K562 (cell line): Measurements from ENCODE around the gene ZBTB33. TPM values are rescaled to one million over a fixed set of nuclear protein-coding genes. Genes with fewer than 3 reads are reported as not detected.
A peak's percentile ranks its signal among the peaks of the same experiment; 100 is the strongest.

Experiments used
- ATF1 ChIP-seq, 2 experiments: fragments of 450-650 bp in 1 of 2; IDR thresholded peaks; 2 replicates each; pipeline ENCODE4 v1.6.1; 2016; ENCODE audit warnings: missing compliant biosample characterization in 1 of 2, missing genetic modification characterization in 1 of 2
- BCLAF1 ChIP-seq, 2 experiments: fragments of 450-650 bp in 1 of 2; IDR thresholded peaks; 2 replicates each; pipeline ENCODE4 v1.6.1; 2011 to 2017; ENCODE audit warnings: low read depth in 2 of 2, antibody characterized with exemption in 1 of 2, borderline replicate concordance in 1 of 2, low read length in 1 of 2, mild to moderate bottlenecking in 1 of 2, mixed read lengths in 1 of 2; ENCODE audit not compliant: control insufficient read depth in 1 of 2
- CCAR2 ChIP-seq: fragments of 200-400 bp; formaldehyde crosslinking; IDR thresholded peaks from 2 replicates; pipeline ENCODE4 v1.6.1; 2017; ENCODE audit warnings: mild to moderate bottlenecking, low read depth, low read length
- CCNT2 ChIP-seq: IDR thresholded peaks from 2 replicates; pipeline ENCODE4 v1.6.1; 2011; ENCODE audit warnings: borderline replicate concordance, low read depth, mild to moderate bottlenecking, moderate library complexity, mixed read lengths, low read length; ENCODE audit not compliant: insufficient read length; ENCODE audit errors: extremely low read depth
- DEAF1 ChIP-seq: fragments of 450-650 bp; formaldehyde crosslinking; IDR thresholded peaks from 2 replicates; pipeline ENCODE4 v1.4.0; 2020; ENCODE audit warnings: mild to moderate bottlenecking, moderate library complexity
- EHMT2 ChIP-seq: fragments of 450-650 bp; IDR thresholded peaks from 2 replicates; pipeline ENCODE4 v1.6.1; 2018; ENCODE audit warnings: antibody characterized with exemption
- ERF ChIP-seq: fragments of 450-650 bp; formaldehyde crosslinking; IDR thresholded peaks from 2 replicates; pipeline ENCODE4 v1.4.0; 2020; ENCODE audit warnings: mild to moderate bottlenecking, mixed read lengths
- EZH2 ChIP-seq: IDR thresholded peaks from 2 replicates; pipeline ENCODE4 v1.6.1; 2012; ENCODE audit warnings: low read depth, mild to moderate bottlenecking, inconsistent platforms, low read length, borderline replicate concordance
- FOXM1 ChIP-seq, 2 experiments: fragments of 450-650 bp in 1 of 2; sonication (generic) in 1 of 2; formaldehyde crosslinking in 1 of 2; IDR thresholded peaks; 2 replicates each; pipeline versions ENCODE4 v1.6.1 to v1.9.0; 2017 to 2022; ENCODE audit warnings: low read depth in 2 of 2, mild to moderate bottlenecking in 2 of 2, missing genetic modification reagents in 1 of 2, moderate library complexity in 1 of 2
- FOXP4 ChIP-seq: sonication (generic); formaldehyde crosslinking; IDR thresholded peaks from 2 replicates; pipeline ENCODE4 v1.8.0; 2022; ENCODE audit warnings: mild to moderate bottlenecking, missing genetic modification reagents, borderline replicate concordance
- GABPB1 ChIP-seq: sonication (generic); formaldehyde crosslinking; IDR thresholded peaks from 2 replicates; pipeline ENCODE4 v1.8.0; 2022; ENCODE audit warnings: mild to moderate bottlenecking, missing genetic modification reagents
- NR2C2 ChIP-seq, 2 experiments: fragments of 200-800 bp in 1 of 2; sonication (Bioruptor generic) in 1 of 2; sonication (generic) in 1 of 2; formaldehyde crosslinking in 1 of 2; IDR thresholded peaks; 2 replicates each; pipeline versions ENCODE4 v1.6.1 to v1.8.0; 2016 to 2022; ENCODE audit warnings: mild to moderate bottlenecking in 1 of 2, missing compliant biosample characterization in 1 of 2, missing genetic modification characterization in 1 of 2, missing genetic modification reagents in 1 of 2
- PHF20 ChIP-seq: fragments of 450-650 bp; IDR thresholded peaks from 2 replicates; pipeline ENCODE4 v1.6.1; 2018; ENCODE audit not compliant: partially characterized antibody
- PML ChIP-seq: IDR thresholded peaks from 2 replicates; pipeline ENCODE4 v1.6.1; 2012; ENCODE audit warnings: low read length, inconsistent platforms
- POLR2A ChIP-seq: fragments of 450-650 bp; conservative IDR thresholded peaks from 2 replicates; pipeline ENCODE4 v1.6.1; 2016
- RAD21 ChIP-seq, 2 experiments: fragments of 250-450 bp in 1 of 2; fragments of 450-650 bp in 1 of 2; sonication (Bioruptor Pico) in 1 of 2; formaldehyde crosslinking in 1 of 2; IDR thresholded peaks in 1 of 2; conservative IDR thresholded peaks in 1 of 2; 2 replicates each; pipeline versions ENCODE4 v1.4.0 to v1.8.0; 2020 to 2022; ENCODE audit warnings: mild to moderate bottlenecking in 2 of 2, moderate library complexity in 1 of 2
- TAF1 ChIP-seq: IDR thresholded peaks from 2 replicates; pipeline ENCODE4 v1.6.1; 2011; ENCODE audit warnings: mild to moderate bottlenecking, low read length, moderate library complexity; ENCODE audit not compliant: insufficient read depth, control insufficient read depth, severe bottlenecking; ENCODE audit errors: extremely low read depth
- polyA plus RNA-seq, 8 experiments: library from polyadenylated mRNA; depleted of rRNA in 4 of 8; stranded (reverse) in 5 of 8; unstranded in 3 of 8; fragments of >200 nt; fragmentation: Nextera tagmentation in 2 of 8; fragmentation: Illumina TruSeq in 1 of 8; extraction: Ambion mirVana in 2 of 8; extraction: Trizol in 1 of 8; gene quantifications; 2 replicates each; pipeline versions ENCODE4 v1.2.1 to v1.2.3, GENCODE V29; 2011 to 2014; ENCODE audit warnings: inconsistent platforms in 1 of 8, missing spikeins in 1 of 8
- total RNA-seq, 7 experiments: library from RNA; depleted of rRNA in 6 of 7; stranded (reverse); fragments of >200 nt in 6 of 7; fragmentation: Illumina TruSeq in 2 of 7; extraction: Trizol in 2 of 7; gene quantifications; 2 replicates each; pipeline versions ENCODE4 v1.2.1 to v1.2.3, GENCODE V29; 2011 to 2021; ENCODE audit warnings: low replicate concordance in 1 of 7

Gene ZBTB33
- total and polyA plus RNA-seq, 9 of the 15 experiments (the other 6 are each of a cell fraction or from before 2014, with no cell fraction given) = 5.6 to 29.8 (median 15.6) TPM

DNA sequence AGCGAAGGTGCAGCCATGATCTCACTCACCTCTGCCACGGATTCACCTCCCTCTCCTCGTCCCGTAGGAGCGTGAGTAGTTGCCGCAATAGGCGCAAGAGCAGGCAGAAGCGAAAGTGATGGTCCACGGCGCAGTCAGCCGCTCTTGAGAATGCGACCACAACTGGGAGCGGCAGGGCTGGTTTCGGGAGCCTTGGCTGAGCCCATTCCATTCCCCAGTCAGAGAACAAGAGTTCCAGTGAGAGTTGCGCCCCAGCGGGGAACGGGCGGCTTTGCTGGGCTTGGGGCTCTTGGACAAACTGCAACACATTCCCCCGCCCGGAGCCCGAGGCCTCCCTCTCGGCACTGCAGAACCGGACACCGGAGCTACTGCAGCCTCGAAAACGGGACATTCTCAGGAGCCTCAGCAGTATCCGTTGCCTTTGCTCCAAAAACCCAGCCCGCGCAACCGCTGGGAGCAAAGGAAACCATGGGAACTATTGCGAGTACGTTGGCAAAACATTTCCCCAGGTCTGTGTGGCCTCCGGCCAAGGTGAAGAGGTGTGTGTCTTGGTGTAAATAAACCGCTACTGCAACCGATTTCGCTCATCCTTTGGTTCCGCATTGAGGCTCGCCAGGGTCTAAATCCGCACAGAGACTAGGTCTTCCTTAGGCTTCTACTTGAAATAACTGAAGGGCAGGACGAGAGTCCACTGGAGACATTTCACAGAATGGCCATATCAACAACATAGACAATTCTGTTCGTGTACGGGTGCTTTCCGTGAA is 5.7 kb upstream of the ZBTB33 start (continued):
- peak; percentile 67; the same call in 1 of the 2 replicates for TF ChIP-seq NR2C2 (CRISPR knock-in tag; IDR thresholded peaks at IDR 0.05)
- peak; percentile 92 for TF ChIP-seq NR2C2 (tag; IDR thresholded peaks at IDR 0.05)
- peak; percentile 70 for TF ChIP-seq TAF1
- TF ChIP-seq DEAF1 (CRISPR knock-in tag) = peak; percentile 38; the same call in 1 of the 2 replicates
- peak; percentile 50; the same call in 1 of the 2 replicates for TF ChIP-seq FOXM1 (IDR thresholded peaks at IDR 0.05; ENCODE audit: low read depth)
- TF ChIP-seq FOXM1 (CRISPR knock-in tag; IDR thresholded peaks at IDR 0.05; ENCODE audit: low read depth) = no peak
- 0 out of 2 replicates have a peak, but pooled peaks have one; percentile 42 for TF ChIP-seq ERF
- peak; percentile 89 for TF ChIP-seq PHF20
- peak; percentile 96 for TF ChIP-seq FOXP4 (CRISPR knock-in tag)
- TF ChIP-seq ATF1 (CRISPR knock-in tag; IDR thresholded peaks at IDR 0.05) = no peak
- TF ChIP-seq ATF1 (tag; IDR thresholded peaks at IDR 0.05) = peak; percentile 63
- no peak for TF ChIP-seq EZH2
- TF ChIP-seq CCNT2 = no peak
- peak; percentile 65; the same call in 1 of the 2 replicates for TF ChIP-seq CCAR2
- TF ChIP-seq RAD21 (CRISPR knock-in tag; conservative IDR thresholded peaks at IDR 0.05 in 1 of 2, IDR thresholded peaks at IDR 0.05 in 1 of 2) = 0 out of 4 replicates have a peak, but pooled peaks of 1 of the 2 experiments have one; percentile 13
- TF ChIP-seq GABPB1 (CRISPR knock-in tag) = peak; percentile 93
- TF ChIP-seq POLR2A = peak; percentile 68
- peak; percentile 45; the same call in 1 of the 2 replicates for TF ChIP-seq PML
- TF ChIP-seq EHMT2 = peak; percentile 85
- peak in 1 of 2 experiments; percentile 83; a peak in 1 of 4 replicates for TF ChIP-seq BCLAF1 (IDR thresholded peaks at IDR 0.05; ENCODE audit: borderline replicate concordance in 1 of 2, control insufficient read depth in 1 of 2, low read depth in 2 of 2, low read length in 1 of 2)
